GM21825 (cell line): ENCODE results near the gene TCEAL2.
"Not testable (repeated sequence)": the region's sequence is repeated elsewhere in the genome, so short reads cannot be mapped to it uniquely, and the experiment has no call there.

Experiments
- ATAC-seq: cut with Tn5 transposase; IDR thresholded peaks from one replicate; pipeline ENCODE4 v1.9.1; 2021; ENCODE audit warnings: mild to moderate bottlenecking, moderate library complexity; ENCODE audit not compliant: unreplicated experiment

The TCEAL2 gene

DNA sequence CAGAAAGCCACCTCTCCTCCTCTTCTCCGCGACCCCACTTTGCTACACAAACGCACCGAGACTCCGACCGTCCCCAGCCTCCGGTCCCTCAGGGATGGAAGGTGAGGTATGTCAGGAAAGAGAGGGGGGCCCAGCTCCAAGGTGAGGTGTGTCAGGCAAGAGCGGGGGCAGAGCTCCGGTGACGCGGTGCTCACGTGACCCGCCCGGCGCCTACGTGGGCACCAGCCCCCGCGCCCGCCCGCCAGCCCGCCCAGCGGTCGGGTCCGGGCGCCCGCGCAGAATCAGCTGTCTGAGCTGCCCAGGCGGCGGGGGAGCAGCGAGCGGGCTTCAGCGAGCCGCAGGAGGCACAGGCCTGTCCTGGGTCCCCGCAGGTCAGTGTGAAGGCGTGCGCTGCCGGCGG lies at the start of gene TCEAL2:
TSS of gene TCEAL2 (plus strand) at position 244 of the 400 bp plus-strand sequence. CDS start 1,152 bp downstream, outside the sequence.
- ATAC-seq = not testable (repeated sequence)

DNA sequence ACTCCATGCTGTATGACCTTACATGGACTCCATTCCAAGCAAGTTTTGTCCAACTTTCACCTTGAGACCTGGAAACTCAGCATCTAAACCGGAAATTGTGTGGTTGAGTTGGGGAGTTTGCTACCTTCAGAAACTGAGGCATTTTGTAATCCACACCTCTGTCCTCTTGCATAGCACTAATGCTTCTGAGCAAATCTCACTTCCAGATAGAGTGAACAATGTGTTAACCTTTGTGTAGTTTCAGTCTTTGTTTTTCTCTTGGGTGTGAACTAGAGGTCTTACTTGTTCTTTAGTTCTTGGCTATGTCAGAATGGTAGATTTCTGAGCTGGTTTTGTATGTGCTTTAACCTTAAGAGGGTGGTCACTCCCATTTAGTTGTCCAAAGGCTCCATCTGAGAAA lies 48.1 kb upstream of the TCEAL2 start:
- no peak for ATAC-seq

DNA sequence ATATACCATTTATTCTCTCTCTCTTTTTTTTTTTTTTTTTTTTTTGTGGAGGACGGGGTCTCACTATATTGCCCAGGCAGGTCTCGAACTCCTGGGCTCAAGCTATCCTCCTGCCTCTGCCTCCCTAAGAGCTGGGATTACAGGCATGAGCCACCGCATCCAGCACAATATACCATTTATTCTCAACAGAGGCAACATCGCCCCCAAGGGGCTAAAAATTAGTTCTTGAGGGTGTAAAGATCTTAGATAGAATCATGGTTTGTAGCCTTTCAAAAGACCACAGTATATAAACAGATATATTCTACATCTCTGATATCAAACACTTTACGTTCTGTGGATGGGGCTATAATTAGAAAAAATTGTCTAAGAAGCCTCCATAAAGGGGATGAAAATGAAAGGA lies 39.8 kb upstream of the TCEAL2 start:
- ATAC-seq = no peak

DNA sequence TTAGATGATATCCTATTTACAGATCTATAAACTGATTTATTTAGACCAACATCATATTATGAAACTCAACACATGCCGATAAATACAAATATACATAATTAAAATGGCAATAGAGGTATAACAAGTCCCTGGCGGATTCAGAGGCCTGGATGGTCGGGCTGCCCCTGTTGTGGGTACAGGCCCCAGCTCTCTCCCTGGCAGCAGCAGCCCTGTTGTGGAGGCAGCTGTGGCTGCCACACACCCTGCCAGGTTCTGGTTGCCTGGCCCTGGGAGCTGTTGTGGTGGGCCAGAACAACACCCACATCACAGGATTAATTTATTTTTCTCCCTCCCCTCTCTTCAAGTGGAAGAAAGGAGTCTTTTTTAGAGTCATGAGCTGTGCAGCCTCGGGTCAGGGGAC lies 12.1 kb upstream of the TCEAL2 start:
- ATAC-seq = no peak

DNA sequence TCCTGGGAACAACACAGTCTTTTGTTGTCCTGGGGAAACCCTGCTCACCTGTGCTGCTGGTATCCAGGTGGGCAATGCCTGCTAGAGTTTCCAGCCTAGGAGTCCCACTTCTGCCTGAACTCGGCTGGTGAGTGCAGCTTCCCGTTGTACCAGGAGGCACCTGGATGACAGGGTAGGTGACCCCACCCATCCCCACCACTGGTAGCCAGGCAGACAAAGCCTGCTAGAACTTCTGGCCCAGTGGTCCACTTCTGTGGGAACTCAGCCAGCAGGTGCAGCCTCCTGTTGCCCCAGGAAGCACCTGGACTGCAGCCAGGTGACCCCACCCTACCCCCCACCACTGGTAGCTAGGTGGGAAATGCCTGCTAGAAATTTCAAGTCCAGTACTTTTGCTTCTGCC lies 9.7 kb upstream of the TCEAL2 start:
- ATAC-seq = no peak

DNA sequence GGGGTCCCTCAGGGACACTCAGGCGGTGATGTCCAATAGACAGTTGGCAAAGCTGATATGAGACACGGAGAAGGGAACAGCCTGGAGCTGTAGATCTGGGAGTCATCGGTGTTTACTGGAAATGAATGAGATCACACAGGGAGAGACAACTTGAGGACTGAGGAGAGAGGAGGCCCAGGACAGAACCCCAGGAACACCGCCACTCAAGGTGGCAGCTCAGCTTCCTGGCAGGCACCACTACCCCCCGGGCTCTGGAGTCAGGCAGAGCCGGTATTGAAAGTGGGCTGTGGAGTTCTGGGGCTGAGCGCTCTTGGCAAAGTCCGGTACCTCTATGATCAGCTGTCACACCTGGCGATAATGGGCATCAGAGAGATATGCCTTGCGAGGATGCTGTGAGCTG lies 465 bp upstream of the TCEAL2 start:
- ATAC-seq = not testable (repeated sequence)

DNA sequence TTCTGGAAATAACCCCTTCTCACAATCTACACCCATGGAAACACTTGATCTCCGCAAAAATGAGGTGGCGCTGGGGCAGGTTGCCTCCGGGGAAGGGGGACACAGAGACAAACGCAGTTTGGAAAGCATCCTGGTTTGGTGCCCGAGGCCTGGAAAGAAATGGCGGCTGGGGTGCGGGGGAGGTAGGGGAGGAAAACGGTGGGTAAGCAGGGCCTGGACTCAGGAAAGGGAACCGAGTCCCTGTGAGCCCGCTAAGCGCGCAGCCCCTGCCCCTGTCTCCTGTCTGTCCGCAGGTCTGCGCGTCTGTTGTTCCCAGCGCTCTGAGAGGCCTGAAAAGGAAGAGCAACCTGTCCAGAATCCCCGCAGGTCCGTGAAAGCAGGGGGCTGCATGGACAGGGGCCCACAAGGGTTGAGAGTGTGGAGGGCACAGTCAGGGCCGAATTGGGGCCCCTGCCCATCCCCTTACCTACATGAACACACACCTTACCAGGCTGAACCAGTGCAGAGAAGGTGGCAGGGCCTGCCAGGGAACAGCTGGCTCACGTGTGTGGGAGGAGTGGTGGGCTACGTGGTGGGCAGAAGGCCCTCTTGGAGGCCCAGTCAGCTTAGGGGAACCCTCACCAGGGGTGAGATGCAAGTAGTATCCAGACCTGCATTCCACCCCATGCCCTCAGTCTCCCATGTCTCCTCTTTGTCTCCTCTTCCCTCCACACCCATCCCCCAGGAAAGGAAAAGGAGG lies 770 bp downstream of the TCEAL2 start:
- ATAC-seq = not testable (repeated sequence)

DNA sequence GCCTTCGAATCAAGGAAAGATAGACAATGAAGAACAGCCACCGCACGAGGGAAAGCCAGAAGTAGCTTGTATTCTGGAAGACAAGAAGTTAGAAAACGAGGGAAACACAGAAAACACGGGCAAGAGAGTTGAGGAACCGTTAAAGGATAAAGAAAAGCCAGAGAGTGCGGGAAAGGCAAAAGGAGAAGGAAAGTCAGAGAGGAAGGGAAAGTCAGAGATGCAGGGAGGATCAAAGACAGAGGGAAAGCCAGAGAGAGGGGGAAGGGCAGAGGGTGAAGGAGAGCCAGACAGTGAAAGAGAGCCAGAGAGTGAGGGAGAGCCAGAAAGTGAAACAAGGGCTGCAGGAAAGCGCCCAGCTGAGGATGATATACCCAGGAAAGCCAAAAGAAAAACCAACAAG lies 1.4 kb downstream of the TCEAL2 start:
- no peak for ATAC-seq

DNA sequence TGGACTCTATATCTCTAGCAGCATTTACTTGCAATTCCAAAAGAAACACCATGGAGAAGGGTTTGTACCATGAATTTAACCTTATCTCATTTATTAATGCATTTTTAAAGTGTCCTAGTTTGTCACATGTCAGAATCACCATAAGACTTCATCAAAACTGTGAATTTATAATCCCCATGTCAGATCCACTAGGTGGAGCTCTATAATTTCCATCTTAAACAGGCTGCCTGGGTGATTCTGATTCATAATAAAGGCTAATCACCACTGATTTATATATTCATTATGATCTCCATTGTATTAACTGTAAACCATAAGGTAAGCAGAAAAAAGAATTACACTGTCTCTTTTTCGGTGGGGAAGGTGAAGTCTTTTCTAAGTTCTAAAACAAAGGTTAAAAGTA lies 4.0 kb downstream of the TCEAL2 start:
- ATAC-seq = no peak

DNA sequence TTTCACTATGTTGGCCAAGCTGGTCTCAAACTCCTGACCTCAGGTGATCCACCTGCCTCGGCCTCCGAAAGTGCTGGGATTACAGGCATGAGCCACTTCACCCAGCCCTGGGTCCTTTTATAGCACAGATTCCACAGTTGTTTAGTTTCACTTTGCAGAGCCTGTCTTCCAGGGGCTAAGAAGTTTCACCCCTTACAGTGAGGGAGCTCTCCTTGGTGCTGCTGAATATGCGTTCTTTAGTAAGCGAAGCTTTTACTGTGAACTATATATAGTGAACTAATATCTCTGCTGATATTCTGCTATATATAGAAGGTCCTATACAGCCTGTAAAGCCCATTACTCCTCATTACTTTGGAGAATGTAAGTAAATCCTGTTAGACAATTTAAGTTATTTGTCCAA lies 12.6 kb downstream of the TCEAL2 start:
- ATAC-seq = no peak

DNA sequence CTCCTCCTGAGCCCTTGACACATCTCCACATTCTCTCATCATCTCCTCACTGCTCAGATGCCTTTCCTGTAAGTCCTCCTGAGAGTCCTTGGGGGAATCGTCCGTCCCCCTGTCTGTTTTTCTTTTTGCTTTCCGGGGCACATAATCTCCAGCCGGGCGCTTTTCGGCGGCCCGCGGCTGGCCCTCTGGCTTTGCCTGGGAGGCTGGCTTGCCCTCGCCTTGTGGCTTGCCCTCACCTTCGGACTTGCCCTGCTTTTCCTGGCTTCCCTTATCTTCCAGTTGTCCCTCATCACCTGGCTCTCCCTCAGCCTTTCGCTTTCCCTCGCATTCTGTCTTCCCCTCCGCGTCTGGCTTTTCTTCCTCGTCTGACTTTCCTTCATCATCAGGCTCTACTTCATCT lies 15.4 kb downstream of the TCEAL2 start:
- ATAC-seq = not testable (repeated sequence)

DNA sequence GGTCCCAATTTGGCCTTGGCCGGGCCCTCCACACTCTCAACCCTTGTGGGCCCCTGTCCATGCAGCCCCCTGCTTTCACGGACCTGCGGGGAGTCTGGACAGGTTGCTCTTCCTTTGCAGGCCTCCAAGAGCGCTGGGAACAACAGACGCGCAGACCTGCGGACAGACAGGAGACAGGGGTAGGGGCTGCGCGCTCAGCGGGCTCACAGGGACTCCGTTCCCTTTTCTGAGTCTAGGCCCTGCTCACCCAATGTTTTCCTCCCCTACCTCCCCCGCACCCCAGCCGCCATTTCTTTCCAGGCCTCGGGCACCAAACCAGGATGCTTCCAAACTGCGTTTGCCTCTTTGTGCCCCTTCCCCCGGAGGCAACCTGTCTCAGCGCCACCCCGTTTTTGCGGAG lies 16.2 kb downstream of the TCEAL2 start:
- ATAC-seq = not testable (repeated sequence)

DNA sequence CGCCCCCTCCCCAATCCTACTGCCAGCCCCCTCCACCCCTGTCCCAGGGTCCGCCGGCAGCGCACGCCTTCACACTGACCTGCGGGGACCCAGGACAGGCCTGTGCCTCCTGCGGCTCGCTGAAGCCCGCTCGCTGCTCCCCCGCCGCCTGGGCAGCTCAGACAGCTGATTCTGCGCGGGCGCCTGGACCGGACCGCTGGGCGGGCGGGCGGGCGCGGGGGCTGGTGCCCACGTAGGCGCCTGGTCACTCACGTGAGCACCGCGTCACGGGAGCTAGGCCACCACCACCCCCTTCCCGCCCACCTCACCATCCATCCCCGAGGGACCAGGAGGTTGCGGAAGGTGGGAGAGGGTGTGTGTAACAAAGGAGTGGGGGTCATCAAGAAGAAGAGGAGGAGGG lies 16.8 kb downstream of the TCEAL2 start, which contains the start of gene TCEAL6:
TSS of gene TCEAL6 (minus strand) at position 208 of the 400 bp plus-strand sequence.
- ATAC-seq = not testable (repeated sequence)

DNA sequence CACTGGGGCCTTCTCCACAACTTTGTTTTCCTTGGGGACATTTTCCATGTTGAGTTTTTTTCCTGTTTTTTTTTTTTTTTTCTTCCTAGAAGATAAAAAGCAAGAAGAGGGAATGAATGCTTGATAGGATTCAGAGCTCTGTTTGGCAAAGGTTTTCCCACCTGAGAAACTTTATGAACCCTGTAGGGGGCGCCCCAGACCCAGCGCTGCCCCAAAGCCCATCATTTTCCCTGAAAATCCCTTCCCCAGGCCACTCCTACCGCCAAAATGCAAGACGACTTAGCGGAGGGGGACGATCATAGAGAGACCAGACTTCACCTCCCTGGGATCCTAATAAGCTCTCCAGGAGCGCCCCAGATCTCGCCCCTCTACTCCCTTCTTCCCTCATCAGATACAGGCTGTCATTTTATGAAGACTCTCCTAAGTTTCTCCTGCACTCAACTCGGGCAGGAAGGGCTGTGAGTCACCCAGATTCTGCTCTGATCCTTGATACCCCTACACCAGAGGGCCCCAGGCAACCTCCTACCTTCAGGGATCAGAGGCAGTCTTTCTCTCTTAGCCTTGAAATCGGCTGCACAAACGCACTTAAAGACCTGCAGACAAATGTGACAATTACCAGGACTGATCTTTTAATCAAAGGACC lies 28.9 kb downstream of the TCEAL2 start:
- ATAC-seq = no peak

DNA sequence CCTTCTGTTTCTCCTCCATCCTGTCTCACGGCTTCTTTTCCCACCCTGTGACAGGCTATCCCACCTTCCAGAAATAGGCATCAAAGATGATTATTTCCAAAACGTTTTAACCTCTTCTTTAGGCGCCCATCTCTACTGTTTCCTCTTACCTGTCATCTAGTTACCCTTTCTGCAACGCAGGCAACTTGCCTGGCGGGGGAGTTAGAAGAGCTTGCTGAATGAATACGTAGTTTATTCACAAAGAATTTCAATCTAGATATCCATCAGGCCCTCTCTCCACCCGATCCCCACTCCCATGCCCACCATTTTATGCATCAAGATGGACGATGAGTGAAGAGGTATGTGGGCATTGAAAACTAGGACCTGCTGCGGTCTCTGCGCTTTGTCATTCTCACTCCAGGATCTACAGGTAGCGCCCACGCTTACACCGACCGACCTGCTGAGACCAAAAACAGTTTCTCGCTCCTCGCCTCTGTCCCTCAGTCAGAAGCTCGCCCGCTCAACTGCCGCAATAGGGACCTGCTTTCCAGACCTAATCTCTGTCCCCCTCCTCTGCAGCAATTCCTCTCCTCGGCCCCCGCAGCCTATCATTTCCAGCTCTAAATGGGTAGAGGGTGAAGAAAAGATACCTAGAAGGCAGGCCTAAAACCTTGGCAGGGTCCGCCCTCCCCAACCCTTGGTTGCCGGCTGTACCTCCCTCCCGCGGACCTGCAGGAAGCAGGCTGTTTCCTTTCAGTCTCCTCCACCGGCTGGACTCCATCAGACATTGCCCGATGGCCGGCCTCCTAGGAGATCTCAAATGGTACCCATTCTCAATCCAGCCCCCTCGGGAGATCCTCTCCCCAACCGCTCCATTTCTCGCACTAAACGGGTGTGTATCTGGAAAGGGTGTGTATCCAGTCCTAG lies 29.7 kb downstream of the TCEAL2 start:
- ATAC-seq = peak; percentile 36

DNA sequence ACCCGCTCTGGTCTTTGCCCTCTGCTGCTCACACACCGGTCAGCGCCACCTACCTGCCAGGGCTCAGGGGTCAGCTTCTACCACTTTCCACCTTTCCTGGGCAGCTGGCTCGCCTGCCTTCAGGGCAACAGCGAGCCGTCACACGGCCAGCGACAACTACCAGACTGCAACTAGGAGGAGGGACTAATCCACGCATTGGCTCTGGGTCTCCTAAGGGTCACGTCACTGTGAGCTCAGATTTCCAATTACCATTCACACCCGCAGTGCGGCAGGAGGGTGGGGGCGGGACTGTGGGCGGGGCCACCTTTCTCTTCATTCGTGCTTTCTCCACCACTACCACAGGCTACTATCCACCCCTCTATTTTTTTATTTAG lies 30.3 kb downstream of the TCEAL2 start, which contains the start of gene BEX5:
TSS of gene BEX5 (minus strand) at position 172 of the 374 bp plus-strand sequence. CDS start 1,712 bp downstream, outside the sequence.
- ATAC-seq = peak; percentile 94
